ENCODE results near the gene SKA1. TPM values are rescaled to one million over a fixed set of nuclear protein-coding genes. Genes with fewer than 3 reads are reported as not detected.
A peak's percentile ranks its signal among the peaks of the same experiment; 100 is the strongest.

SKA1 gene
- total RNA-seq, 4 donors from 2014 or later = not detected

- Histone ChIP-seq H3K9me3 (no peaks in the 10 kb centered on the region), H3K4me3 (no peak overlapping the region), H3K4me1 (no peaks in the 10 kb centered on the region), H3K36me3 (no peaks in the 10 kb centered on the region), H3K27me3 (peaks cover 0 to 8% (median 0%) of the 10 kb centered on the region in 4 donors), H3K27ac (replicated peaks in 1 of 4) (no peak overlapping the region)
- DNase-seq (ENCODE audit: extremely low spot score) = peak; percentile 74
- TF ChIP-seq POLR2A (IDR thresholded peaks at IDR 0.05; ENCODE audit: low read depth) (no peak), EP300 (IDR thresholded peaks at IDR 0.05) (no peak), POLR2AphosphoS5 (IDR thresholded peaks at IDR 0.05) (no peak), CTCF (IDR thresholded peaks at IDR 0.05) (no peak)
- 56% methylated on average over 7 of the region's 7 CpGs for WGBS
- intact Hi-C loops (cut with DNase I) = no loop called here
These were observed 50.2 kb downstream of the SKA1 start for GRCh38 chr18:50424877-50425690.

- no peaks in the 10 kb centered on the region for H3K4me1 ChIP-seq
- no peak for DNase-seq (ENCODE audit: extremely low spot score)
- no peak overlapping the region for H3K4me3 ChIP-seq
- no peaks in the 10 kb centered on the region for H3K9me3 ChIP-seq
- H3K36me3 ChIP-seq = no peaks in the 10 kb centered on the region
- H3K27ac ChIP-seq (replicated peaks in 1 of 4) = no peak overlapping the region
- no peaks in the 10 kb centered on the region for H3K27me3 ChIP-seq
- TF ChIP-seq CTCF (IDR thresholded peaks at IDR 0.05) (no peak), POLR2A (IDR thresholded peaks at IDR 0.05; ENCODE audit: low read depth) (no peak), POLR2AphosphoS5 (IDR thresholded peaks at IDR 0.05) (no peak), EP300 (IDR thresholded peaks at IDR 0.05) (no peak)
- intact Hi-C loops (cut with DNase I) = no loop called here
- 50% methylated on average over 1 of the region's 1 CpG for WGBS
These were observed 53.0 kb downstream of the SKA1 start for GRCh38 chr18:50427896-50428295.

- 73% methylated on average over 3 of the region's 3 CpGs for WGBS
- DNase-seq (ENCODE audit: extremely low spot score) = peak; percentile 53
- no peak overlapping the region for H3K27ac ChIP-seq (replicated peaks in 1 of 4)
- H3K4me3 ChIP-seq = no peak overlapping the region
- no peaks in the 10 kb centered on the region for H3K9me3 ChIP-seq
- no peak for TF ChIP-seq EP300 (IDR thresholded peaks at IDR 0.05)
- no peak for TF ChIP-seq POLR2AphosphoS5 (IDR thresholded peaks at IDR 0.05)
- TF ChIP-seq CTCF (IDR thresholded peaks at IDR 0.05) = no peak
- TF ChIP-seq POLR2A (IDR thresholded peaks at IDR 0.05; ENCODE audit: low read depth) = no peak
- intact Hi-C loops (cut with DNase I) = no loop called here
- no peaks in the 10 kb centered on the region for H3K27me3 ChIP-seq
- no peaks in the 10 kb centered on the region for H3K36me3 ChIP-seq
- no peaks in the 10 kb centered on the region for H3K4me1 ChIP-seq
These were observed 53.8 kb downstream of the SKA1 start for GRCh38 chr18:50428531-50429206.

GRCh38 chr18:50429207-50429948, 54.5 kb downstream of the SKA1 start:
- intact Hi-C loops (cut with DNase I) = no loop called here
- TF ChIP-seq POLR2AphosphoS5 (IDR thresholded peaks at IDR 0.05) = no peak
- TF ChIP-seq CTCF (IDR thresholded peaks at IDR 0.05) = peak in 2 of 3 experiments; percentile 50 to 55
- WGBS = 30% methylated on average over 5 of the region's 5 CpGs

More at GRCh38 chr18:50429207-50429948, 54.5 kb downstream of the SKA1 start:
- DNase-seq (ENCODE audit: extremely low spot score) = peak; percentile 60
- H3K27me3 ChIP-seq = no peaks in the 10 kb centered on the region
- no peak overlapping the region for H3K4me3 ChIP-seq
- H3K9me3 ChIP-seq = no peaks in the 10 kb centered on the region
- H3K36me3 ChIP-seq = no peaks in the 10 kb centered on the region
- no peaks in the 10 kb centered on the region for H3K4me1 ChIP-seq
- H3K27ac ChIP-seq (replicated peaks in 1 of 4) = no peak overlapping the region

Measured in esophagus muscularis mucosa (tissue), 4 donors.